Fibroblast of the conjunctiva (primary cell): ENCODE results near the gene ACBD3.
"Not testable (repeated sequence)": the region's sequence is repeated elsewhere in the genome, so short reads cannot be mapped to it uniquely, and the experiment has no call there.

Source experiments
- DNase-seq: peaks from one replicate; pipeline ENCODE4 v3.0.0-alpha.2; 2010; ENCODE audit warnings: low read depth

ACBD3 gene

DNA sequence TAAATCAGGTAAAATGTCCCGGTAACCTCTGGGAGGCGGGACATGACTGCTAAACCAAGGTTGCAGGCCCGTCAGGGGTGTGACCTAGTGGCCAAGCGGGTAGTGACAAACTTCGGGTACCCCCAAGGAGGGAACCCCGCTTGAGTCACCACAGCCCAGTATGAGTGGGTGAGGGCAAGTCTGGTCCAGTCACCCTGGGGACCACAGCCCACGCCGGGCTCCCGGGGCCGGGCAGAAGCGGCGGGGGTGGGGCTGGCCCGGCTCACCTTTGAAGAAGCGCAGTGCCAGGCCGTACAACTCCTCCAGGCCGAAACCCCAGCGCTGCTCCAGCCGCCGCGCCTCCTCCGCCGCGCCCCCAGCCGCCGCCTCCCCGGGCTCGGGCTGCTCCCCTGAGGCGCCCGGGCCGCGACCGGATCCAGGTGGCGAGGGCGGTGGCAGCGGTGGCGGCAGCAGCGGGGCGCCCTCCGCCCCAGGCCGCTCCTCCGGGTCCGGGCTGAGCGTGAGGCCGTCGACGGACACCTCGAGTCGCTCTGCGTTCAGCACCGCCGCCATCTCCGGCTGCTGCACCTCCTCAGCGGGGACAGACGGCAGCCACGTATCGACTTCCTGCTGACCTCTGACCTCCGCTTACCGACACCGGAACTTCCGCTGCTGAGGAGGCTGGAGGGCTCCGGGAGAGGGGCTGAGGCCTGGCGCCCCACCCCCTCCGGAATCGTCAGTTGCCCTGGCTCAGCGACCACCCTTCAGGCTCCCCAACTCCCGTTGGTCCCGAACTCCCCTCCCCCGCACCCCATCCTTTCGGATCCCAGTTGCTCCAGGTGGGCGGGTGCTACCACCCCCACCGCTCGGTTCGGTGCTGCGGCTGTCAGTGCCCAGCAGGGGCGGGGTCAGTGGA lies at the start of gene ACBD3:
TSS of gene ACBD3 (minus strand) at position 618 of the 895 bp plus-strand sequence. CDS start at position 552, 66 bp downstream.
- peak; percentile 75 for DNase-seq

DNA sequence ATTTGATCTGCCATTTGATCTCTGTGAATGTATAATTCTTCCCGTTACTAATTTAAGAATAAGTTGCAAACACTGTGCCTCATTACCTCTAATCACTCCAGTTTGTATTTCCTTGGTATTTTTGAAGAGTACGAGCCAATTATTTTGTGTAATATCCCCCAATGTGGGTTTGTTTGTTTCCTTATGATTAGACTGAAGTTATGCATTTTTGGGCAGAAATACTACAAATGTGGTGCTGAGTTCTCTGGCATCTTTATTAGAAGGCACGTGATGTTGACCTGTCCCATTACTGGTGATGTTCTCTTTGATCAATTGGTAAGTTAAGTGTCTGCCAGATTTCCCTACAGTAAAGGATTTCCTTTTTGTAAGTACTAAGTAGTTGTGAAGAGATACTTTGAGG lies 47.3 kb upstream of the ACBD3 start:
- no peak for DNase-seq

DNA sequence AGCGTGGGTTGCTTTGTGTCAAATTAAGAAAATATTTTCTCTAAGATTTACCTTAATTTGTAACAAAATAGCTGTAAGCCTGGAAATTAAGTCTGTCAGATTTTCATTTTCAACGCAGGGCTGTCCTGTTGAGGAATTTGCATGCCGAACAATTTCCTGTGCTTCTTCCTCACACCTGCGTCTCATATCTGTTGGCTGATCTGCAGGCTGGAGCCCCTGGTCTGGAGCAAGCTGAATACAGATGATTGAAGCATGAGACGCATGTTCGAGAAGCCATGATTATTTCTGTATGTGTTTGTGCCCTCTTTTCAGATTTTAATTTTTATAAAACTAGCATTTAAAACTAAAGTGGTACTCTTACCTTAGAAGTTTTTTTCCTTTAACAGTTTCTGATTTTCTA lies 46.8 kb upstream of the ACBD3 start:
- no peak for DNase-seq

DNA sequence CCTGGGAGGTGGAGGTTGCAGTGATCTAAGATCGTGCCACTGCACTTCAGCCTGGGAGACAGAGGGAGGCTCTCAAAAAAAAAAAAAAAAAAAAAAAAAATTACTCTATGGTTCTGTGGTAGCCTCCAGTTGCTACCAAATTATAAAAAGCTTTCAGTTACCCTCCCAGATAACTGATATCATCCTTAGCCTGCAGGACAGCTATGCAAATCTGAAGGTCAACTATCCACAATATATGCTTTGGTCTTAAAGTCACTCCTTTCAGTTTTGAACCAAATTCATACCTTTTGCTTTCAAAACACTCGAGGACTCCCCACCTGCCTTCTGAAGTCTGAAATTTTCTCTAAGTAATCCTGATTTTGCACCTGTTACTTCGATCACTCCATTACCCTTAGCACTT lies 40.1 kb upstream of the ACBD3 start:
- DNase-seq, result no peak

DNA sequence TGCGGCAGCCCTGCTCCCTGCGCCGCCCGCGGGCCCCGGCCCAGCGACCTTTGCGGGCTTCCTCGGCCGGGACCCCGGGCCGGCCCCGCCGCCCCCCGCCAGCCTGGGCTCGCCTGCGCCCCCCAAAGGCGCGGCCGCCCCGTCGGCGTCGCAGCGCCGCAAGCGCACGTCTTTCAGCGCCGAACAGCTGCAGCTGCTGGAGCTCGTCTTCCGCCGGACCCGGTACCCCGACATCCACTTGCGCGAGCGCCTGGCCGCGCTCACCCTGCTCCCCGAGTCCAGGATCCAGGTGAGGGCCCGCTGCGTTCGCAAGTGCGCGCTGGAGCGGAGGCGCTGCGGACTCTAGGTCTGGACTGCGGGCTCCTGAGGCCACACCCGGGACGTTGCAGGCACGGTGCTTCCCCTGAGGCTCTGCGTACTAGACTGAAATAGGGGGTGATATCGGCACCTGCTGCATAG lies 37.3 kb upstream of the ACBD3 start:
- DNase-seq, result no peak

DNA sequence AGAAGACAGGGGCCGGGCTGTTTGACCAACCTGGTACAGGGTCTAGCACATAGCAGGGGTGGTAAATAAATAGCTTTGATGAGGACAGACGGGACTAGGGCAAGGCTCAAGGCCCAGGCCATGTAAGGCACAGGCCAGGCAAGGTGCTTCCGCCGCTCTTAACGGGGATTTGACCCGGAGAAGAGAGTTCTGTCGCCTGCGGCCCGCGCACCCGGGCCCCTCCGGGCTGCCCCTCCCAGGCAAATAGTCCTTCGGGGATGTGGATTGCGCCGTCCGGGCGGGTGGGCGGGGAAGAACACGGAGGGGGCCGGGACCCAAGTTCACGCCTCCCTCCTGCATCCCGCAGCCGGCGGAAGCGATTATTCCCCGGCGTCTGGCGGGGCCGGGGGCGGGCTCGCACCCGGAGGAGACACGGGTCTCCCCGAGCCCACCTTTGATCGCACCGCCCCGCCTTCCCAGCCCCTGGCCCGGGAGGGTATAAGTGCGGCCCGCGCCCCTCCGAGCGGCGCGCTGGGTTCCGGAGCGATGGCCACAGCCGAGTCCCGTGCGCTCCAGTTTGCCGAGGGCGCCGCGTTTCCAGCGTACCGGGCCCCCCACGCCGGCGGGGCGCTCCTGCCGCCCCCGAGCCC lies 36.7 kb upstream of the ACBD3 start, which contains the start of gene MIXL1:
TSS of gene MIXL1 (plus strand) at position 508 of the 629 bp plus-strand sequence. CDS start at position 526, 18 bp downstream.
- DNase-seq, result no peak

DNA sequence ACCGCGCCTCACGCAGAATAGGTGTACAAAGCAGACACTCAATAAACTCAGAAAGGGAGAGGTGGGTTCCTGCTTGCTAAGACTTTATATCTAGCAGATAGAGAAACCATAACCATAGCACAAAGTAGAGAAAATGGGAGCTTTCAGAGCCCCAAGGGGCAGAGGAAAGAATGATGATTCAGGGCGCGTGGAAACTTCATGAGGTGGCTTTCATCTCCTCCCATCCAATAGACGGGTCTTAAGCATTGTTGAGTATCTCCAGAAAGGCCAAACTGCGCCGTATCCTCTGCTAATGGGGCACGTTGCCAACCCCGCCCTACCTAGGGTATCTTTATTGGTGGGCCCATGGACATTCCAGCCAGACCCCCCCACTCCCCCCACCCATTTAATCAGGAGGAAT lies 36.1 kb upstream of the ACBD3 start:
- DNase-seq, result no peak

DNA sequence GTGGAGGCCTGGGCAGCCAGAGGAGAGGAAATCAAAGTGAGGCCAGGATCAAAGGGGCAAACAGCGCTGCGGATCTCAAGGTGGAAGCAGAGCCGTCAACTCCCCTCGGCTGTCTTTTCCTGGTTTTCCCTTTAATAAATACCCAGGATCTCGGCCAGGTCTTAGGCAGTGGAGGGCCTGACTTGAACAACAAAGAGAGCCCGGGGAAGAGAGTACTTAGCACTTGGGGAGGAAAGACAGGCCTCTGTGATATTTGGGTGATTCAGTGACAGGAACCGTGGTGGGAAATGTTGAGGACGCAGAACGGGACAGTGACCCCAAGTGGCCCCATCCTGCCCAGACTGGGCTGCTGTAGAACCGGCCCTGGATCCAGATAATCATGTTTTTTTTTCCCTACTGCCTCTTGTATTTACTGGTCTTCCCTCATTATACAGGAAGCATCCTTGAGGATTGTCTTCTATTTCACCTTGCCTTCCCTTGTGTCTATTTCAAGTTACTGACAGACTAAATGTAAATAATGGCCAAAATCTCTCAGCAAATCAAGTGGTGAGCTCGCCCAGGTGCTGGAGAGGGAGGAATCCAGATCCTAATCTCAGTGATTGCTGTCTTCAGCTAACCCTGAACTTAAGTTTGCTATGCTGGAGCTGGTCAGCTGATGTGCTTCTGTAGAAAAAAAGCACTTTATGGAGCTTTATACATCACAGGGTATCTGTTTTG lies 34.1 kb upstream of the ACBD3 start:
- DNase-seq, result no peak

DNA sequence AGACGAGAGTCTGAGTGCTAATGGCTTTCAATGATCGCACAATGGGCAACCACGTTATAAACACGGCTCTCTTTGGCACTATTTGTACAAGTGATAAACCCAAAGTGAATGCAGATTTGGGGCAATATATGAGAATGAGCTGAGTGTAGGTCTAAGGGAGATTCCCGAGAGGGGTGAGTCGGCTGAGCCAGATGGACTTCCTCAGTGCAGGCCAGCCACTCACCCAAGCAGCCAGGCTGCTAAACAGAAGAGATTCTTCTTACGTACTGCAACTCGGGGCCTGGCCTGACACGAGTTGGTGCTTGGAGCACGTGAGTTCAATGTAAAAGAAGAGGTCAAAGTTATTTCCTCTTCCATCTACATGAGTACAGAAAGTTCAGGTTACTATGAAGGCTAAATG lies 30.7 kb upstream of the ACBD3 start:
- DNase-seq, result no peak

DNA sequence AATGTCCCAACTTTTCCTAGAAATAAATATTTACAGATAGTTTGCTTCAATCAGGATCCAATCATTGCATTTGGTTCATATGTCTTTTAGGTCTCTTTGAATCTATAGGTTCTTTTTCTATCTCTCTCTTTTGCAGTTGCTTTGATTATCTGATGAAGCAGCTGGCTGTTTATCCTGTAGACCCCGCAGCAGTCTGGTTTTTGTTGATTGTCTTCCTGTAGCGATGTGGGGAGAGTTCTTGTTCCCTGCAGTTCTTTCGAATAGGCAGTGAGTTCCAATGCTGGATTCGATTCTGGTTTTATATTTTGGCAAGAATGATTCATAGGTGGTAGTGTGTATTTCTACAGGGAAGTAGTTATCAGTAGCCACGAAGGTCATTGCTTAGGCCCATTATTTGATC lies 29.5 kb upstream of the ACBD3 start:
- no peak for DNase-seq

DNA sequence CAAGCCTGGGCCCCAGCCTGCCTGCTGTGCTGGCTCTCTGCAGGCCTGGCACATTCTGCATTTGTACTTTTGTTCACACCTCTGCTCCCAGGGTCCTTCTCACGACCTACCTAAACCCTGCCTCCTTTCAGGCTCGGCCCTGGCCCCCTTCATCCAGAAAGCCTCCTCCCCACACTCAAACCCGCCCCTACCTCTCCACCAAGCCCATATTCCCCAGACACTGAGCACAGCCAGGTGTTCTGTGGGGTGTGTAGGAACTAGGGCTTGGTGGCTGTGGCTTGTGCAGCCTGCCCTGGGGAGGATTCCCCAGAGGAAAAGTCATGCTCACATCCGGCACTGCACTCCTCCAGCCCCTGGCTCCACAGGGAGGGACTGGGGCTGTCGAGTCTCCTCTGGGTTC lies 28.7 kb upstream of the ACBD3 start:
- DNase-seq, result no peak

DNA sequence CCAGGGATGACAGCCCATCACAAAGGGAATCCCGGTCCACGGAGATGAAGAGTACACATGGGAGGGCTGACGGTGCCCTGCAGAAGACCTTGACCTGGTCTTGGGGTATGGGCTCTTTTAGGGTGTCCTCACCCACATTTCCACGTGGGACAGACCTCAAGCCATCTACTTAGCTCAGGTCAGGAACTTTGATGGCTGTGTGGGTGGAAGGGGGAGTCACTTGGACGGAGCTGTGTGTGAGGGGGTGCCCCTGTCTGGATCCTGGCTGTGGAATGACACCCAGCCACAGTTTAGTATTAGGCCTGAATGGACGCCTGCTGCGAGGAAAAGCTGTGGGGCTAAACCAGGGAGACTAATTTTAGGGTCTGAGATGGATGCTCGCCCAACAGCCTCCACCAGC lies 26.0 kb upstream of the ACBD3 start:
- no peak for DNase-seq

DNA sequence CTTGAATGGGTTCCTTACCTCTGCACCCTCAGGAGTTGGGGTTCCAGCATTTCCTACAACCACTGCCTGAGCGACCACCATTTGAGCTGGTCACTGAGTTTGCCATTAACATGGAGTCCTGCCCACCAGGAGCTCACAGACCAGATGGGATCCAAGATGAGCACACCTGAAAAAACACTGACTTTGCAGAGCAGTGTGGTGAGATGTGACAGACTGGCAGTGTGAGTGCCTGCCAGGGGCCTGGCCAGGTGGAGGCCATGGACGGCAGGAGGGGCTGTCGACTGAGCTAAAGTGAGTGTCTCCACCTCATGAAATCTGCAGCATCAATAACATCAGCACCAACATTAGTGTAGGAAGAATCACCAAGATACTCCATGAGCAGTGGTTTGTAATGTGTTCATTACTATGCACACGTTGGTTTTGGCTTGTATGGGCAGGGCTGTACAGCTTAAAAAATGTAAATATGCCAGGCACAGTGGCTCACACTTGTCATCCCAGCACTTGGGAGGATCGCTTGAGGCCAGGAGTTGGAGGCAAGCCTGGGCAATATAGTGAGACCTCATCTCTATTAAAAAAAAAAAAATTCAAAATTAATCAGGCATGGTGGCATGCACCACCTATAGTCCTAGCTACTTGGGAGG lies 24.8 kb upstream of the ACBD3 start:
- DNase-seq, result no peak

DNA sequence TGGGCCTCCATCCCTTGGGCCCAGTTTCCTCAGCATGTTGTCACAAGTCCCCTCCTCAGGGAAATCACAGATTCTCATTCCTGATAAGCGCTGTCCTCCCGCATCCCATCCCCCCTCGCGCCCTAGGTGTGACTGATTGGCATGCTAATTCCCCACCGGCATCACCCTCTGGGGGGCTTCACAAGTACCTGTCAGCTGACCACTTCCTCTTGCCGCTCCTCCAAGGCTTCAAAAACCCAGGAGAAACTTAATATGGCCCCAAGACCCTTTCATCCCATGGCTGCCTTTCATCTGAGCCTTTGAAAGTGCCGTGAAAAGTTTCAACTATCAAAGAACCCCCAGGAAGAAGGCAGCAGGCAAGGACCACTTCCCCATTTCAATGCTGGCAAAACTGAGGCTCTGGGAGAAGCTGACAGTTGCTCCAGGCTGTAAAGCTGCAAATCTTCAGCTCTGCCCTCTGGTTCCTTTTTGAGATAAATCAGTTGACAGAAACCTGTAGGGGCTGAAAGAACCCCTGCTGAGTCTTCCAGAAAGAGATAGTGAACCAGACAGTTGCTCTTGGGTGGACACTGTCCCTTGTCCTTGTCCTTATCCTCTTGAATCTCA lies 24.1 kb upstream of the ACBD3 start:
- no peak for DNase-seq

DNA sequence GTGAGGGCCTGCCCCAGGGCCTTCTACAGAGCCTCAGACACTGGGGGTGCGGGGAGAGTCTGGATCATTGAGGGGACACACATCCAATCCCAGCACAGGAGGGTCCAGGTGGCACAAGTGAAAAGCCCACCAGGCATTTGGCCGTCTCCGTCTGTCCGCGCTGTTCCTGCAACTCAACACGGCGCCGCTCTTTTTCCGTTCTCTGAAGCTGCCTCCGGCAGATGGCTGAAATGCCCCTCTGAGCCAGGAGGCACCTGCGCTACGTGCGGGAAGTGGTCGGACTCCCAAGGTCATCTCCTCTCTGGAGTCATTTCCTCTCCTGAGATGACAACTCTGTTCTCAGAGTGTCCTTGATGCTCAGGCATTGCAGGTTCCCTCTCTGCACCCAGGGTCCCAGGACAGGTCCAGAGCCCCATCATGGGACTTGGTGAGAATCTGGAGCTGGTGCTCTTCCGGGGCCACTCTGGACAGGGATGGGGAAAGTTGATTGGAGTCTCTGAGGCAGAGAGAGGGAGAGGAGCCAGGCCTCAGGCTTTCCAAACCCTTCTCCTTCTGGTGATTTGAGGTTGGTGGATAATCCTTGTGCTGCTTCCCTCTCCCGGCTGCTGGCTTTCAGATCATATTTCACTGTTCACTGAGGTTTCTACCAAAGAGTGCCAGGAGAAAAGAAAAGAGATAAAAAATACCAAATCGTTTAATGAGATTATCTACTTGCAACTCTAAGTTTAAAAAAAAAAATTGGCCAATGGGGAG lies 22.9 kb upstream of the ACBD3 start:
- no peak for DNase-seq

DNA sequence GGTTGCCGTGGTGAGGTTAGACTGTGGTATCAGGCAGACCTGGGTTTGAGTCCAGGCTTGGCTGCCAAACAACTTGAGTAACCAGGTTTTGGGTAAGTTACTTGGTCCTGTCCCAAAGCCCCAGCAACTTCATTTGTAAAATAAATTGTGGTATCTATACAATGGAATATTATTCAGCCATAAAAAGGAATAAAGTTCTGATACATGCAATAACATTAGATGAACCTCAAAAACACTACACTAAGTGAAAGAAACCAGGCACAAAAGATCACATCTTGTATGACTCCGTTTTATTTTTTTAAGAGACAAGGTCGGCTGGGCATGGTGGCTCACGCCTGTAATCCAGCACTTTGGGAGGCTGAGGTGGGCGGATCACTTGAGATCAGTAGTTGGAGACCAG lies 20.5 kb upstream of the ACBD3 start:
- no peak for DNase-seq

DNA sequence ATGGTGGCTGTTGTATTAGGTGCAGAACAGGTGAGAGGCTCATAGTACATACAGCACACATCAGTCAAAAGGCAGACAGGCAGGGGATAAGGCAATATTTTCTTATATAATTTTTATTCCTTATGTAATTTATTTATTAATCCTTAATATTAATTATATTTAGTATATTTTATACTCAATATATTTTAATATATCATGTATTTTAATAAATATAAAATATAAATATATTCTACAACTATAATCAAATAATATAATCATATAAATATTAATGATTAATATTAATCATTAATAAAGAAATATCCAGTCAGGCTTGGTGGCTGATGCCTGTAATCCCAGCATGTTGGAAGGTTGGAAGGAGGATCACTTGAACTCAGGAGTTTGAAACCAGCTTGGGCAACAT lies 17.7 kb upstream of the ACBD3 start:
- no peak for DNase-seq

DNA sequence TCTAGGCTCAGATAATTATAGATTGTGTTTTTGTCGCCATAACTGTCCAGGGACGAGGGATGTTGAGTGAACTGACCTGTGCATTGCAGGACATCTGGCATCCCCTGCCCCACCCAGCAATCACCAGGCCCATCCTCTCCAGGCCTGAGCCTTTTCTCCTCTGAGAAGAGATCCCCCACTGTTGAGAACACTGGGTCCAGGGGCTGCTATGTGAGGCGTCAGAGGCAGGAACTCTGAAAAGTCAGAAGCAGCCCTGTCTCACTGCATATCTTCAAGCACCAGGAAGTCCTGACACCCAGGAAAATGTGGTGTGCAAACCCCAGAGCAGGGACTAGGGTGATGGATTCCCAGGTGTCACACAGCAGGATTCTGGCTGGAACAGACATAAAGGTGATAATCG lies 17.1 kb upstream of the ACBD3 start:
- DNase-seq, result no peak

DNA sequence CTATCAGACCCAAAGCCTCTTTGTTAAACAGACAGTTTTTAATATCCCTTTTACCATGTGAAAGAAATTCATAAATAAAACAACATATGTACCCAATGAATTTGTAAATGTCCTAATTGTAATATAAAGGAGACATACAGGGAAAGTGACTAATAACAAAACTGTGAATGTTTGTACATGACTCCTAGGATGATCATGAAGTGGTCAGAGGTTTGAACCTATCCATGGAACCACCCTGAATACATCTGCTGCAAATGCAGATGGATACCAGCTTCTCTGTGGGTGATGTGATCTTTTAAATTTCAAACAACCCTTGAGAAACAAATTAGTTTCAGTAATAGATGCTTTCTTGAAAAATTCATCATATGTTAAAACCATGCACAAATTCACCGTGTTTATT lies 16.7 kb upstream of the ACBD3 start:
- no peak for DNase-seq

DNA sequence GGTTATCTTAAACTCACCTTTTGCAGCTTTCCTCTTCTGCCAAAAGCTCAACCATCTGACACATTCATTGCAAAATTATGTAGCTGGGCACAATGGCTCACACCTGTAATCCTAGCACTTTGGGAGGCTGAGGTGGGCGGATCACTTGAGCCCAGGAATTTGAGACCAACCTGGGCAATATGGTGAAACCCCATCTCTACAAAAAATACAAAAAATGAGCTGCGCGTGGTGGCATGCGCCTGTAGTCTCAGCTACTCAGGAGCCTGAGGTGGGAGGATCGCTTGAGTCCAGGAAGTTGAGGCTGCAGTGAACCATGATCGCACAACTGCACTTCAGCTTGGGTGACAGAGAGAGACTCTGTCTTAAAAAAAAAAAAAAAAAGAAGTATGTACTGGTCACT lies 16.1 kb upstream of the ACBD3 start:
- not testable (repeated sequence) for DNase-seq

DNA sequence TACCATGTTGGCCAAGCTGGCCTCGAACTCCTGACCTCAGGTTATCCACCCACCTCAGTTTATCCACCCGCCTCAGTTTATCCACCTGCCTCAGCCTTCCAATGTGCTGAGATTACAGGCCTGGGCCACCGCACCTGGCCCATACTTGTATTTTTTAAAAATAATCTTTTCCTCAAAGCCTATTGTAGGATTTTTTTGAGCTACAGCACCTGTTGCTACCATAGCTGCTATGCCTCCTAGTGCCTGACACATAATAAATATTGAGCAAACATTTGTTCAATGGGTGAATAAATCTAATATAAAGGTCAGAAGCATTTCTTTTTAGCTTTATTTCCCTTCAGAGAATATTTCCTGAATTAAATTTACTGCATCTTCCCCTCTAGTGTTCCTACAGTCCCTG lies 15.7 kb upstream of the ACBD3 start:
- no peak for DNase-seq
